ENCODE results near the gene AIMP1.

AIMP1 gene

DNA sequence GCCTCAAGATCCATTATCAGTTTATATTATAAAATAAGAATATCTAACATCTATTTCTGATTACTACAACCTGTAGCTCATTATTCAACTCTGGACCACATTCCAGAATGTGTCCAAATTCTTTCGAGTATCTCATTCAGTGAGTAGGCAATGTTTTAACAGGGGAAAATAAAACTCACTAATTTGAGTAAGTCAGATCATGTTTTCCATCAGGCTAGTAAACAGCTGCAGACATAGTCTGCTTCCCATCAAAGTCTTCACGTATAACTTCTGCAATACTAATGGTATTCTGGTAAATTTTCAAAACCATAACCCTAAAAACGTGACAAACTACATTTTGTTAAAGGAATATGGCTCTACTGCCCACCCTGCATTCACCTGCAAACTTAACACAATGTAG, 32.1 kb upstream of the AIMP1 start:
- H3K4me3 ChIP-seq (ENCODE audit: control insufficient read depth, low read depth, low read length): no peak overlapping the region
- no peak for DNase-seq (ENCODE audit: low read depth)
- no peak for TF ChIP-seq CTCF (conservative IDR thresholded peaks at IDR 0.05; ENCODE audit: control insufficient read depth, insufficient read depth, low read depth, low read length)

DNA sequence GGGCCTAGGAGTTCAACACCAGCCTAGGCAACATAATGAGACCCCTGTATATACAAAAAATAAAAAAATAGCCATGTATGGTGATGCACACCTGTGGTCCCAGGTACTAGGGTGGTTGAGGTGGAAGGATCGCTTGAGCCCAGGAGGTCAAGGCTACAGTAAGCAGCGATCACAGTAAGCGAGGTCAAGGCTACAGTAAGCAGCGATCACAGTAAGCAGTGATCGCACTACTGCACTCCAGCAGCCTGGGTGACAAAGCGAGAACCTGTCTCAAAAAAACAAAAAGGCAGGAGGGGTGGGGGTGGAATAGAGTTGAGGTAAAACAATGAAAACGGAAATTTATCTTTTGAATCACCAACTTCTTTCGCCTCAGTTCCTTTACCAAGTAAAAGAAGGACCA, 29.7 kb upstream of the AIMP1 start:
- no peak for TF ChIP-seq CTCF (conservative IDR thresholded peaks at IDR 0.05; ENCODE audit: control insufficient read depth, insufficient read depth, low read depth, low read length)
- H3K4me3 ChIP-seq (ENCODE audit: control insufficient read depth, low read depth, low read length): no peak overlapping the region
- DNase-seq (ENCODE audit: low read depth): no peak

GRCh38 chr4:106287353-106287969, 28.9 kb upstream of the AIMP1 start:
- TF ChIP-seq CTCF (conservative IDR thresholded peaks at IDR 0.05; ENCODE audit: control insufficient read depth, insufficient read depth, low read depth, low read length): no peak
- peak; percentile 94 for DNase-seq (ENCODE audit: low read depth)

DNA sequence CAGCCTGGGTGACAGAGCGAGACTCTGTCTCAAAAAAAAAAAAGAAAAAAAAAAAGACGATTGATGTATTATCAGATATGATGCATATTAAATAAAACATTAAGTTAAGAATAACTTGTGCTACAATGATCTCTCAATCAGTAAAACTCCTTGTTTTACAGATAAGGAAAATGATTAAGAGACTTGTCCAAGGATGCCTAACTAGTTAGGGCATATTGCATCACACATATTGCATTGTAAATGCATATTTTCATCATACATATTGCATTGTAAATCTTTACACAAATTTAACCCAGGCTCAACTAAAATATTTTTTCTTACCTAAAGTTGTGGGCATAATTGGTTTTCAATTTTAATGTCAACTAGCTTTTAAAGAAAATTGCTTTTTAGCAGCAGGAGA, 26.6 kb upstream of the AIMP1 start:
- DNase-seq (ENCODE audit: low read depth): no peak
- TF ChIP-seq CTCF (conservative IDR thresholded peaks at IDR 0.05; ENCODE audit: control insufficient read depth, insufficient read depth, low read depth, low read length): no peak
- no peak overlapping the region for H3K4me3 ChIP-seq (ENCODE audit: control insufficient read depth, low read depth, low read length)

More at GRCh38 chr4:106287353-106287969, 28.9 kb upstream of the AIMP1 start:
- no peak overlapping the region for H3K4me3 ChIP-seq (ENCODE audit: control insufficient read depth, low read depth, low read length)

DNA sequence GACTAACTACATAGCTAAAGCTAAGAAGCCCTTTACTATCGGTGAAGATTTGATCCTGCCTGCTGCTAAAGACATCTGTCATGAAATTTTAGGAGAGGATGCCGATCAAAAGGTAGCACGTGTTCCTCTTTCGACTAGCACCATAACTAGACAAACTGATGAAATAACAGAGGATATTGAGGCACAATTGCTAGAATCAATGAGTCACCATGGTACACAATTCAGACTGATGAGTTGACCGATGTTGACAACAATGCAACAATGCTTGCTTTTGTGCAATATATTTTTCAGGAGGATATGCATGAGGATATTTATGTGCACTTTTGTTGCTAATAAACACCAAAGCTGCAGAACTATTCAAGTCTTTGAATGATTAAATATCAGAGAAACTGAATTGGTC, 24.7 kb upstream of the AIMP1 start:
- no peak for DNase-seq (ENCODE audit: low read depth)
- no peak for TF ChIP-seq CTCF (conservative IDR thresholded peaks at IDR 0.05; ENCODE audit: control insufficient read depth, insufficient read depth, low read depth, low read length)
- H3K4me3 ChIP-seq (ENCODE audit: control insufficient read depth, low read depth, low read length): no peak overlapping the region

- TF ChIP-seq CTCF (conservative IDR thresholded peaks at IDR 0.05; ENCODE audit: control insufficient read depth, insufficient read depth, low read depth, low read length): no peak
- no peak for DNase-seq (ENCODE audit: low read depth)
- no peak overlapping the region for H3K4me3 ChIP-seq (ENCODE audit: control insufficient read depth, low read depth, low read length)
Measured at GRCh38 chr4:106294062-106294461, 22.3 kb upstream of the AIMP1 start.
